Hepatocyte (in vitro differentiated cells): Measurements from ENCODE around the gene JCAD. TPM values are rescaled to one million over a fixed set of nuclear protein-coding genes. Genes with fewer than 3 reads are reported as not detected.

Experiments used
- DNase-seq: peaks from one replicate; pipeline ENCODE4 v3.0.0-alpha.2; 2016; ENCODE audit warnings: low spot score
- H2AFZ ChIP-seq: fragments of 200-600 bp; sonication (generic); 2 replicates; pipeline ENCODE4 v1.6.0; 2016; ENCODE audit warnings: antibody characterized with exemption, mild to moderate bottlenecking
- H3K27ac ChIP-seq: fragments of 200-600 bp; sonication (generic); 2 replicates; pipeline ENCODE4 v1.5.1; 2016; ENCODE audit warnings: mild to moderate bottlenecking
- H3K27me3 ChIP-seq: fragments of 200-600 bp; sonication (generic); 2 replicates; pipeline ENCODE4 v1.6.1; 2016
- H3K36me3 ChIP-seq: fragments of 200-600 bp; sonication (generic); replicated peaks from 2 replicates; pipeline ENCODE4 v1.5.1; 2016; ENCODE audit warnings: low read depth; ENCODE audit not compliant: insufficient read depth
- H3K4me1 ChIP-seq: fragments of 200-600 bp; sonication (generic); 2 replicates; pipeline ENCODE4 v1.5.1; 2016; ENCODE audit warnings: mild to moderate bottlenecking, moderate library complexity; ENCODE audit not compliant: insufficient read depth
- H3K4me2 ChIP-seq: fragments of 200-600 bp; sonication (generic); 2 replicates; pipeline ENCODE4 v1.6.0; 2016
- H3K4me3 ChIP-seq: fragments of 200-600 bp; sonication (generic); 2 replicates; pipeline ENCODE4 v1.5.1; 2016; ENCODE audit warnings: mild to moderate bottlenecking
- H3K79me2 ChIP-seq: fragments of 200-600 bp; sonication (generic); 2 replicates; pipeline ENCODE4 v1.6.0; 2017; ENCODE audit warnings: mild to moderate bottlenecking
- H3K9me2 ChIP-seq: fragments of 200-600 bp; sonication (generic); replicated peaks from 2 replicates; pipeline ENCODE4 v1.6.0; 2017; ENCODE audit warnings: mild to moderate bottlenecking; ENCODE audit not compliant: insufficient read depth
- H3K9me3 ChIP-seq: fragments of 200-600 bp; sonication (generic); 2 replicates; pipeline ENCODE4 v1.5.1; 2016; ENCODE audit warnings: low read depth, mild to moderate bottlenecking
- H4K20me1 ChIP-seq: fragments of 200-600 bp; sonication (generic); 2 replicates; pipeline ENCODE4 v1.6.0; 2016; ENCODE audit warnings: mild to moderate bottlenecking; ENCODE audit not compliant: insufficient read depth, poor library complexity, severe bottlenecking
- EZH2 ChIP-seq: fragments of 200-600 bp; sonication (generic); IDR thresholded peaks from 2 replicates; pipeline ENCODE4 v1.6.1; 2016; ENCODE audit warnings: antibody characterized with exemption, mild to moderate bottlenecking, borderline replicate concordance
- EZH2phosphoT487 ChIP-seq: fragments of 200-600 bp; sonication (generic); IDR thresholded peaks from one replicate; pipeline ENCODE4 v1.6.1; 2018; ENCODE audit warnings: antibody characterized with exemption, mild to moderate bottlenecking, low read depth, moderate library complexity; ENCODE audit not compliant: unreplicated experiment, severe bottlenecking
- WGBS: methylation state at CpG from one replicate; pipeline ENCODE4 v1.1.6; 2016; ENCODE audit warnings: low lambda C conversion rate; ENCODE audit errors: missing lambda C conversion rate; 5-methylcytosine and 5-hydroxymethylcytosine counted together
- polyA plus RNA-seq: library from polyadenylated mRNA; unstranded; fragments of >200 nt; fragmentation: Nextera tagmentation; extraction: Ambion mirVana; gene quantifications from 2 replicates; pipeline ENCODE4 v1.2.1, GENCODE V29; 2016
- total RNA-seq: library from RNA; depleted of rRNA; stranded (reverse); fragments of >200 nt; gene quantifications from 2 replicates; pipeline ENCODE4 v1.2.3, GENCODE V29; 2014
- TF ChIP-seq, protein P1 (sequence below): fragments of 200-600 bp; sonication (generic); IDR thresholded peaks from 2 replicates; pipeline ENCODE4 v1.5.1; 2016; ENCODE audit warnings: antibody characterized with exemption, mild to moderate bottlenecking; ENCODE audit not compliant: poor library complexity

JCAD gene
- total and polyA plus RNA-seq, 2 experiments from 2014 or later, result 7.0 to 12.8 TPM

GRCh38 chr10:30037620-30038336 lies 21.6 kb downstream of the JCAD start:
- Histone ChIP-seq H4K20me1 (no peaks in the 10 kb centered on the region), H3K79me2 (peaks cover 2% of the 10 kb centered on the region), H3K4me2 (no peak overlapping the region), H3K27ac (no peak overlapping the region), H3K27me3 (no peaks in the 10 kb centered on the region), H2AFZ (no peak overlapping the region), H3K9me2 (no peaks in the 10 kb centered on the region), H3K4me3 (no peak overlapping the region), H3K9me3 (no peaks in the 10 kb centered on the region), H3K36me3 (no peaks in the 10 kb centered on the region), H3K4me1 (peaks cover 15% of the 10 kb centered on the region)
- no peak for DNase-seq
- TF ChIP-seq EZH2 (no peak), EZH2phosphoT487 (no peak)
- TF ChIP-seq, protein P1, sequence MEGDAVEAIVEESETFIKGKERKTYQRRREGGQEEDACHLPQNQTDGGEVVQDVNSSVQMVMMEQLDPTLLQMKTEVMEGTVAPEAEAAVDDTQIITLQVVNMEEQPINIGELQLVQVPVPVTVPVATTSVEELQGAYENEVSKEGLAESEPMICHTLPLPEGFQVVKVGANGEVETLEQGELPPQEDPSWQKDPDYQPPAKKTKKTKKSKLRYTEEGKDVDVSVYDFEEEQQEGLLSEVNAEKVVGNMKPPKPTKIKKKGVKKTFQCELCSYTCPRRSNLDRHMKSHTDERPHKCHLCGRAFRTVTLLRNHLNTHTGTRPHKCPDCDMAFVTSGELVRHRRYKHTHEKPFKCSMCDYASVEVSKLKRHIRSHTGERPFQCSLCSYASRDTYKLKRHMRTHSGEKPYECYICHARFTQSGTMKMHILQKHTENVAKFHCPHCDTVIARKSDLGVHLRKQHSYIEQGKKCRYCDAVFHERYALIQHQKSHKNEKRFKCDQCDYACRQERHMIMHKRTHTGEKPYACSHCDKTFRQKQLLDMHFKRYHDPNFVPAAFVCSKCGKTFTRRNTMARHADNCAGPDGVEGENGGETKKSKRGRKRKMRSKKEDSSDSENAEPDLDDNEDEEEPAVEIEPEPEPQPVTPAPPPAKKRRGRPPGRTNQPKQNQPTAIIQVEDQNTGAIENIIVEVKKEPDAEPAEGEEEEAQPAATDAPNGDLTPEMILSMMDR, result no peak
- 96% methylated on average over 10 of the region's 10 CpGs for WGBS

GRCh38 chr10:30036811-30037210 lies 22.6 kb downstream of the JCAD start:
- Histone ChIP-seq H3K36me3 (no peaks in the 10 kb centered on the region), H3K79me2 (no peaks in the 10 kb centered on the region), H4K20me1 (no peaks in the 10 kb centered on the region), H3K4me2 (no peak overlapping the region), H3K9me3 (no peaks in the 10 kb centered on the region), H3K4me3 (no peak overlapping the region), H3K9me2 (no peaks in the 10 kb centered on the region), H3K27me3 (no peaks in the 10 kb centered on the region), H2AFZ (no peak overlapping the region), H3K27ac (no peak overlapping the region), H3K4me1 (peaks cover 10% of the 10 kb centered on the region)
- TF ChIP-seq EZH2, result no peak
- TF ChIP-seq EZH2phosphoT487, result no peak
- TF ChIP-seq, protein P1, result no peak
- no peak for DNase-seq
- WGBS, result 96% methylated on average over 8 of the region's 8 CpGs

GRCh38 chr10:30036341-30036740 lies 23.0 kb downstream of the JCAD start:
- WGBS, result 88% methylated on average over 3 of the region's 3 CpGs
- Histone ChIP-seq H3K4me3 (no peak overlapping the region), H2AFZ (no peak overlapping the region), H3K79me2 (no peaks in the 10 kb centered on the region), H4K20me1 (no peaks in the 10 kb centered on the region), H3K4me2 (no peak overlapping the region), H3K36me3 (no peaks in the 10 kb centered on the region), H3K27me3 (no peaks in the 10 kb centered on the region), H3K4me1 (peaks cover 6% of the 10 kb centered on the region), H3K9me2 (no peaks in the 10 kb centered on the region), H3K9me3 (no peaks in the 10 kb centered on the region), H3K27ac (no peak overlapping the region)
- DNase-seq, result no peak
- TF ChIP-seq EZH2, result no peak
- no peak for TF ChIP-seq EZH2phosphoT487
- TF ChIP-seq, protein P1, result no peak
